CD4-positive, CD25-positive, alpha-beta regulatory T cell (primary cell): ENCODE results near the gene DYDC1. TPM values are rescaled to one million over a fixed set of nuclear protein-coding genes. Genes with fewer than 3 reads are reported as not detected.
"Not testable (repeated sequence)": the region's sequence is repeated elsewhere in the genome, so short reads cannot be mapped to it uniquely, and the experiment has no call there.

Experiments
- ATAC-seq, 2 donors: fragments of 150-1000 bp; cut with Tn5 transposase; one replicate each; pipeline ENCODE4 v1.10.0; 2021; ENCODE audit warnings: low read depth in 2 of 2, moderate number of reproducible peaks in 2 of 2, moderate library complexity in 1 of 2
- DNase-seq, 3 donors: peaks; one replicate each; pipeline versions ENCODE4 v3.0.0 to v3.0.0-alpha.2; 2012 to 2022; ENCODE audit warnings: mixed read lengths in 1 of 3
- H3K27ac ChIP-seq: one replicate; pipeline ENCODE4 v1.7.0; 2013; ENCODE audit warnings: mild to moderate bottlenecking, low read length; ENCODE audit not compliant: insufficient read depth, poor library complexity, severe bottlenecking
- H3K27me3 ChIP-seq: one replicate; pipeline ENCODE4 v1.7.0; 2013; ENCODE audit warnings: low read length; ENCODE audit not compliant: control insufficient read depth, insufficient read depth
- H3K36me3 ChIP-seq: one replicate; pipeline ENCODE4 v1.7.0; 2013; ENCODE audit warnings: mild to moderate bottlenecking, low read length, moderate library complexity; ENCODE audit not compliant: control insufficient read depth, insufficient read depth
- H3K4me1 ChIP-seq: 2 replicates; pipeline ENCODE4 v1.7.0; 2013; ENCODE audit warnings: mild to moderate bottlenecking, low read length; ENCODE audit not compliant: insufficient read depth, control insufficient read depth, poor library complexity, severe bottlenecking
- H3K4me3 ChIP-seq: one replicate; pipeline ENCODE4 v1.7.0; 2013; ENCODE audit warnings: low read depth, mild to moderate bottlenecking, low read length, moderate library complexity
- H3K9me3 ChIP-seq, 2 experiments: 1 replicate in 1 of 2; 2 replicates in 1 of 2; pipeline ENCODE4 v1.7.0; 2013; ENCODE audit warnings: low read length in 2 of 2, mild to moderate bottlenecking in 1 of 2, moderate library complexity in 1 of 2; ENCODE audit not compliant: control insufficient read depth in 2 of 2
- H3K27ac Mint-ChIP-seq, 3 donors: one replicate each; pipeline ENCODE4 v1.8.0; 2020 to 2022; ENCODE audit warnings: mild to moderate bottlenecking in 3 of 3, mixed read lengths in 3 of 3, moderate library complexity in 2 of 3
- H3K27me3 Mint-ChIP-seq: one replicate; pipeline ENCODE4 v1.8.0; 2022; ENCODE audit warnings: mild to moderate bottlenecking, mixed read lengths
- H3K36me3 Mint-ChIP-seq: one replicate; pipeline ENCODE4 v1.8.0; 2020; ENCODE audit warnings: mixed read lengths
- H3K4me1 Mint-ChIP-seq, 4 donors: one replicate each; pipeline ENCODE4 v1.8.0; 2020 to 2022; ENCODE audit warnings: mixed read lengths in 4 of 4, mild to moderate bottlenecking in 1 of 4
- H3K4me3 Mint-ChIP-seq, 4 donors: one replicate each; pipeline ENCODE4 v1.8.0; 2020 to 2022; ENCODE audit warnings: mild to moderate bottlenecking in 4 of 4, mixed read lengths in 4 of 4, moderate library complexity in 3 of 4
- H3K9me3 Mint-ChIP-seq, 7 donors: one replicate each; pipeline ENCODE4 v1.8.0; 2020 to 2022; ENCODE audit warnings: mixed read lengths in 7 of 7, mild to moderate bottlenecking in 3 of 7, moderate library complexity in 2 of 7
- polyA plus RNA-seq, 4 donors: library from polyadenylated mRNA; unstranded; fragments of 300-500 nt; fragmentation: Illumina TruSeq; gene quantifications; one replicate each; pipeline ENCODE4 v1.2.3, GENCODE V29; 2021
- total RNA-seq: library from RNA; stranded (reverse); gene quantifications from one replicate; pipeline ENCODE4 v1.2.3, GENCODE V29; 2022

DYDC1 gene
- total and polyA plus RNA-seq, 5 donors from 2014 or later, result not detected

- Mint-ChIP-seq H3K4me1 (no peaks in the 10 kb centered on the region), H3K27ac (no peak overlapping the region), H3K4me3 (no peak overlapping the region), H3K9me3 (peaks cover 0 to 22% (median 7%) of the 10 kb centered on the region in 7 donors), H3K36me3 (peaks cover 4% of the 10 kb centered on the region), H3K27me3 (peaks cover 40% of the 10 kb centered on the region)
- no peaks in the 10 kb centered on the region for H3K4me1 ChIP-seq
- H3K27me3 ChIP-seq, result peaks cover 8% of the 10 kb centered on the region
- peaks cover 11 to 14% of the 10 kb centered on the region in 2 experiments for H3K9me3 ChIP-seq
- no peak overlapping the region for H3K27ac ChIP-seq
- no peak for ATAC-seq
- H3K4me3 ChIP-seq, result no peak overlapping the region
- no peak for DNase-seq
- no peaks in the 10 kb centered on the region for H3K36me3 ChIP-seq
Measured at GRCh38 chr10:80365510-80365909, 9.0 kb upstream of the DYDC1 start.

GRCh38 chr10:80359644-80360043, 3.1 kb upstream of the DYDC1 start:
- Histone ChIP-seq H3K27ac (no peak overlapping the region), H3K9me3 (no peaks in the 10 kb centered on the region), H3K36me3 (no peaks in the 10 kb centered on the region), H3K27me3 (peaks cover 15% of the 10 kb centered on the region), H3K4me1 (no peaks in the 10 kb centered on the region), H3K4me3 (no peak overlapping the region)
- peaks cover 0 to 3% (median 0%) of the 10 kb centered on the region in 7 donors for H3K9me3 Mint-ChIP-seq
- DNase-seq (no peak), ATAC-seq (no peak)
- H3K4me3 Mint-ChIP-seq, result no peak overlapping the region
- peaks cover 57% of the 10 kb centered on the region for H3K27me3 Mint-ChIP-seq
- no peaks in the 10 kb centered on the region for H3K36me3 Mint-ChIP-seq
- no peak overlapping the region for H3K27ac Mint-ChIP-seq
- peaks cover 0 to 18% (median 0%) of the 10 kb centered on the region in 4 donors for H3K4me1 Mint-ChIP-seq

- not testable (repeated sequence) for H3K4me1 ChIP-seq, H3K9me3 Mint-ChIP-seq, H3K4me3 ChIP-seq, H3K27ac ChIP-seq, H3K36me3 ChIP-seq, ATAC-seq, H3K27ac Mint-ChIP-seq, H3K9me3 ChIP-seq, DNase-seq, H3K4me3 Mint-ChIP-seq, H3K36me3 Mint-ChIP-seq
- peaks cover 62% of the 10 kb centered on the region for H3K27me3 Mint-ChIP-seq
- H3K27me3 ChIP-seq, result peaks cover 17% of the 10 kb centered on the region
- peaks cover 0 to 18% (median 0%) of the 10 kb centered on the region in 4 donors for H3K4me1 Mint-ChIP-seq
Measured at GRCh38 chr10:80358925-80359324, 2.4 kb upstream of the DYDC1 start.

- H3K4me3 Mint-ChIP-seq, result no peak overlapping the region
- H3K4me3 ChIP-seq, result no peak overlapping the region
- peaks cover 0 to 1% (median 0%) of the 10 kb centered on the region in 7 donors for H3K9me3 Mint-ChIP-seq
- no peaks in the 10 kb centered on the region for H3K4me1 ChIP-seq
- no peaks in the 10 kb centered on the region for H3K36me3 Mint-ChIP-seq
- H3K4me1 Mint-ChIP-seq, result peaks cover 0 to 18% (median 0%) of the 10 kb centered on the region in 4 donors
- H3K9me3 ChIP-seq, result no peaks in the 10 kb centered on the region
- DNase-seq (no peak), ATAC-seq (no peak)
- peaks cover 65% of the 10 kb centered on the region for H3K27me3 Mint-ChIP-seq
- no peaks in the 10 kb centered on the region for H3K36me3 ChIP-seq
- H3K27ac Mint-ChIP-seq, result no peak overlapping the region
- H3K27ac ChIP-seq, result no peak overlapping the region
- H3K27me3 ChIP-seq, result peaks cover 17% of the 10 kb centered on the region
Measured at GRCh38 chr10:80357851-80358125, 1.2 kb upstream of the DYDC1 start.

GRCh38 chr10:80356989-80357850, 665 bp upstream of the DYDC1 start:
- peaks cover 0 to 18% (median 0%) of the 10 kb centered on the region in 4 donors for H3K4me1 Mint-ChIP-seq
- H3K9me3 Mint-ChIP-seq, result peaks cover 0 to 1% (median 0%) of the 10 kb centered on the region in 7 donors
- no peaks in the 10 kb centered on the region for H3K4me1 ChIP-seq
- no peak for ATAC-seq
- peak overlapping the region in 3 of 4 donors; percentile 5 to 73 (median 44) for H3K4me3 Mint-ChIP-seq
- H3K4me3 ChIP-seq, result no peak overlapping the region
- no peaks in the 10 kb centered on the region for H3K36me3 ChIP-seq
- peaks cover 17% of the 10 kb centered on the region for H3K27me3 ChIP-seq
- no peaks in the 10 kb centered on the region for H3K36me3 Mint-ChIP-seq
- H3K9me3 ChIP-seq, result no peaks in the 10 kb centered on the region
- H3K27ac ChIP-seq, result no peak overlapping the region
- DNase-seq, result no peak
- no peak overlapping the region for H3K27ac Mint-ChIP-seq
- peaks cover 65% of the 10 kb centered on the region for H3K27me3 Mint-ChIP-seq

- Mint-ChIP-seq H3K4me3 (no peak overlapping the region), H3K4me1 (peaks cover 0 to 6% (median 0%) of the 10 kb centered on the region in 4 donors), H3K27me3 (peaks cover 48% of the 10 kb centered on the region), H3K27ac (no peak overlapping the region), H3K9me3 (peaks cover 0 to 1% (median 0%) of the 10 kb centered on the region in 7 donors), H3K36me3 (no peaks in the 10 kb centered on the region)
- Histone ChIP-seq H3K36me3 (no peaks in the 10 kb centered on the region), H3K27me3 (peaks cover 16% of the 10 kb centered on the region), H3K9me3 (no peaks in the 10 kb centered on the region), H3K4me1 (no peaks in the 10 kb centered on the region), H3K27ac (no peak overlapping the region), H3K4me3 (no peak overlapping the region)
- DNase-seq, result no peak
- ATAC-seq, result no peak
Measured at GRCh38 chr10:80351220-80351619, 5.3 kb downstream of the DYDC1 start.

GRCh38 chr10:80350251-80350650, 6.3 kb downstream of the DYDC1 start:
- H3K36me3 ChIP-seq, result no peaks in the 10 kb centered on the region
- Mint-ChIP-seq H3K27me3 (peaks cover 42% of the 10 kb centered on the region), H3K27ac (no peak overlapping the region), H3K4me3 (no peak overlapping the region), H3K36me3 (no peaks in the 10 kb centered on the region), H3K4me1 (no peaks in the 10 kb centered on the region), H3K9me3 (no peaks in the 10 kb centered on the region)
- peaks cover 9% of the 10 kb centered on the region for H3K27me3 ChIP-seq
- no peak overlapping the region for H3K4me3 ChIP-seq
- H3K27ac ChIP-seq, result no peak overlapping the region
- H3K9me3 ChIP-seq, result no peaks in the 10 kb centered on the region
- no peak for ATAC-seq
- DNase-seq, result no peak
- H3K4me1 ChIP-seq, result no peaks in the 10 kb centered on the region

- H3K4me1 ChIP-seq, result no peaks in the 10 kb centered on the region
- ATAC-seq, result no peak
- H3K36me3 ChIP-seq, result no peaks in the 10 kb centered on the region
- no peak for DNase-seq
- Mint-ChIP-seq H3K9me3 (no peaks in the 10 kb centered on the region), H3K4me1 (no peaks in the 10 kb centered on the region), H3K27ac (no peak overlapping the region), H3K36me3 (no peaks in the 10 kb centered on the region), H3K4me3 (no peak overlapping the region), H3K27me3 (peaks cover 7% of the 10 kb centered on the region)
- no peak overlapping the region for H3K27ac ChIP-seq
- H3K27me3 ChIP-seq, result peaks cover 4% of the 10 kb centered on the region
- H3K4me3 ChIP-seq, result no peak overlapping the region
- no peaks in the 10 kb centered on the region for H3K9me3 ChIP-seq
Measured at GRCh38 chr10:80344912-80345311, 11.6 kb downstream of the DYDC1 start.
